Sigmoid colon (tissue), 7 donors: ENCODE measurements around the gene NR3C2. TPM values are rescaled to one million over a fixed set of nuclear protein-coding genes. Genes with fewer than 3 reads are reported as not detected.

Source experiments
- DNase-seq: peaks from one replicate; pipeline ENCODE4 v3.0.0-alpha.2; 2019
- H3K27ac ChIP-seq, 4 donors: fragments of 200-600 bp; sonication (generic); one replicate each; pipeline ENCODE4 v1.5.1; 2016 to 2019; ENCODE audit warnings: mild to moderate bottlenecking in 1 of 4
- H3K27me3 ChIP-seq, 3 donors: fragments of 200-600 bp; sonication (generic); one replicate each; pipeline ENCODE4 v1.5.1; 2019; ENCODE audit warnings: mild to moderate bottlenecking in 1 of 3
- H3K36me3 ChIP-seq, 4 donors: fragments of 200-600 bp; sonication (generic); one replicate each; pipeline ENCODE4 v1.5.1; 2016 to 2019
- H3K4me1 ChIP-seq, 4 donors: fragments of 200-600 bp; sonication (generic); one replicate each; pipeline ENCODE4 v1.5.1; 2017 to 2019
- H3K4me3 ChIP-seq, 4 donors: fragments of 200-600 bp; sonication (generic); one replicate each; pipeline ENCODE4 v1.5.1; 2017 to 2019; ENCODE audit warnings: mild to moderate bottlenecking in 2 of 4, moderate library complexity in 1 of 4
- H3K9me3 ChIP-seq, 4 donors: fragments of 200-600 bp in 3 of 4; sonication (generic) in 3 of 4; one replicate each; pipeline versions ENCODE4 v1.5.1 to v1.6.1; 2013 to 2019
- EP300 ChIP-seq, 4 donors: sonication (generic); formaldehyde crosslinking; IDR thresholded peaks; one replicate each; pipeline ENCODE4 v1.6.1; 2017; ENCODE audit warnings: antibody characterized with exemption in 4 of 4
- POLR2A ChIP-seq, 2 donors: fragments of 450-650 bp; IDR thresholded peaks; one replicate each; pipeline ENCODE4 v1.6.1; 2016; ENCODE audit warnings: antibody characterized with exemption in 2 of 2, mild to moderate bottlenecking in 2 of 2, moderate library complexity in 2 of 2
- POLR2AphosphoS5 ChIP-seq, 4 donors: sonication (generic); formaldehyde crosslinking; IDR thresholded peaks; one replicate each; pipeline ENCODE4 v1.6.1; 2017; ENCODE audit warnings: antibody characterized with exemption in 4 of 4
- WGBS, 2 donors: extraction: QIAGEN DNeasy Blood & Tissue Kit; methylation state at CpG; one replicate each; pipeline ENCODE4 v1.1.7; 2013; 5-methylcytosine and 5-hydroxymethylcytosine counted together
- intact Hi-C: fragments of 100-400 bp; cut with DNase I; formaldehyde crosslinking; loops from one replicate; pipeline ENCODE4 v1.15.1; 2023
- polyA plus RNA-seq, 3 donors: library from polyadenylated mRNA; stranded (reverse); fragments of 200-250 nt; gene quantifications; one replicate each; pipeline ENCODE4 v1.2.3, GENCODE V29; 2013
- total RNA-seq, 4 donors: library from RNA; depleted of rRNA; stranded (reverse); fragments of >200 nt; gene quantifications; one replicate each; pipeline ENCODE4 v1.1.0, GENCODE V29; 2016
- TF ChIP-seq, protein P1 (sequence below), 4 experiments: fragments of 450-650 bp in 3 of 4; fragments of 200-600 bp in 1 of 4; IDR thresholded peaks; one replicate each; pipeline ENCODE4 v1.5.1; 2016 to 2019; ENCODE audit warnings: antibody characterized with exemption in 4 of 4, mild to moderate bottlenecking in 3 of 4, moderate library complexity in 2 of 4
- donor health status: healthy with polysubstance abuse.
- donor health status: Bipolar disorder and iron deficiency.
- donor health status: healthy.

Gene NR3C2
- total and polyA plus RNA-seq, 7 donors: 15.6 to 34.9 (median 23.4) TPM

DNA sequence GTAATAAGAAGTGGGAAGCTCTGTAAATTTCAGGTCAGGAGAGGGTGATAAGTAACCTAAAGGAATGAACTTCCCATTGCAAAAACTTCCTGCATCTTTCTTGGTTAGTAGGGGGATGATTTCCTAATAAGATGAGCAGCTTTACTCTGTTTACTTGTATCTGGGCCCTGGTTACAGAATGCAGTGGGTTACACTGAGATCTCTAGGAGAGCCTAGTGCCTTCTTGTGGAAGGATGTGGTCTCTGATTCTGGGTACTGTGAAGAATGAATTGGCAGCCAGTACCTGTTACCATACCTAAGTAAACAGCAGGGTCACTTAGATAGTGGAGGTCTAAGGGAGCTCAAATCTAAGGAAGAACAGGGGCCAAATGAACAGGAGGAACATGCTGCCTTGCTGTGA, 389.8 kb downstream of the NR3C2 start:
- H3K27ac ChIP-seq: no peak overlapping the region
- no peaks in the 10 kb centered on the region for H3K27me3 ChIP-seq
- H3K4me3 ChIP-seq: no peak overlapping the region
- H3K4me1 ChIP-seq: peaks cover 0 to 61% (median 36%) of the 10 kb centered on the region in 4 donors
- peaks cover 0 to 11% (median 0%) of the 10 kb centered on the region in 4 donors for H3K36me3 ChIP-seq
- no peaks in the 10 kb centered on the region for H3K9me3 ChIP-seq
- intact Hi-C loops: loop anchor here (5.0 kb wide), 1 partner anchor 35 kb away; no protein-coding TSS in a partner anchor
- TF ChIP-seq POLR2A (IDR thresholded peaks at IDR 0.05) (no peak), EP300 (IDR thresholded peaks at IDR 0.05) (no peak), POLR2AphosphoS5 (IDR thresholded peaks at IDR 0.05) (no peak)
- TF ChIP-seq, protein P1, sequence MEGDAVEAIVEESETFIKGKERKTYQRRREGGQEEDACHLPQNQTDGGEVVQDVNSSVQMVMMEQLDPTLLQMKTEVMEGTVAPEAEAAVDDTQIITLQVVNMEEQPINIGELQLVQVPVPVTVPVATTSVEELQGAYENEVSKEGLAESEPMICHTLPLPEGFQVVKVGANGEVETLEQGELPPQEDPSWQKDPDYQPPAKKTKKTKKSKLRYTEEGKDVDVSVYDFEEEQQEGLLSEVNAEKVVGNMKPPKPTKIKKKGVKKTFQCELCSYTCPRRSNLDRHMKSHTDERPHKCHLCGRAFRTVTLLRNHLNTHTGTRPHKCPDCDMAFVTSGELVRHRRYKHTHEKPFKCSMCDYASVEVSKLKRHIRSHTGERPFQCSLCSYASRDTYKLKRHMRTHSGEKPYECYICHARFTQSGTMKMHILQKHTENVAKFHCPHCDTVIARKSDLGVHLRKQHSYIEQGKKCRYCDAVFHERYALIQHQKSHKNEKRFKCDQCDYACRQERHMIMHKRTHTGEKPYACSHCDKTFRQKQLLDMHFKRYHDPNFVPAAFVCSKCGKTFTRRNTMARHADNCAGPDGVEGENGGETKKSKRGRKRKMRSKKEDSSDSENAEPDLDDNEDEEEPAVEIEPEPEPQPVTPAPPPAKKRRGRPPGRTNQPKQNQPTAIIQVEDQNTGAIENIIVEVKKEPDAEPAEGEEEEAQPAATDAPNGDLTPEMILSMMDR (IDR thresholded peaks at IDR 0.05): no peak
- DNase-seq: no peak

DNA sequence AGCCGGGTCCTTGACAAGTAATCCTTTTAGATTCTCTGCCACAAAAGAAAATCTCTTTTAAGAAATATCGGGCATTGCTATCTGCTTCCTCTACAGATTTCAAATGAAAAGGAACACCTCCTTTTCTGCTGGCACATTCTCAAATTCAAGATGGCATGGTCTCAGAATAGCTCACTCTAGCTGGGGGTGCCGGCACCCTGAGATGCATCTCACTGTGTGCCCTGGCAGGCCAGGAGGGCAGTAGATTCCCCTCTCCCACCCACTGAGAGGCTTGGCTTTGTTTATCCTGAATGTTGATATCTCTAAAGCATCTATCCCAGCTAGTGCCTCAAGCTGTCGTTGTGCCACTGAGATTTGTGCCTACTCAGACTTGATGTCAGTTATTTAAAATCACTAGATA, 390.8 kb downstream of the NR3C2 start:
- H3K36me3 ChIP-seq: peaks cover 0 to 19% (median 0%) of the 10 kb centered on the region in 4 donors
- DNase-seq: no peak
- intact Hi-C loops: loop anchor here (5.0 kb wide), 1 partner anchor 36 kb away; no protein-coding TSS in a partner anchor
- H3K27ac ChIP-seq: no peak overlapping the region
- no peak overlapping the region for H3K4me3 ChIP-seq
- WGBS, 2 donors: 84 to 92% methylated on average over 4 of the region's 4 CpGs
- H3K4me1 ChIP-seq: peaks cover 0 to 50% (median 26%) of the 10 kb centered on the region in 4 donors
- TF ChIP-seq POLR2A (IDR thresholded peaks at IDR 0.05): no peak
- TF ChIP-seq EP300 (IDR thresholded peaks at IDR 0.05): no peak
- TF ChIP-seq, protein P1 (IDR thresholded peaks at IDR 0.05): no peak
- TF ChIP-seq POLR2AphosphoS5 (IDR thresholded peaks at IDR 0.05): no peak
- no peaks in the 10 kb centered on the region for H3K9me3 ChIP-seq
- H3K27me3 ChIP-seq: no peaks in the 10 kb centered on the region

DNA sequence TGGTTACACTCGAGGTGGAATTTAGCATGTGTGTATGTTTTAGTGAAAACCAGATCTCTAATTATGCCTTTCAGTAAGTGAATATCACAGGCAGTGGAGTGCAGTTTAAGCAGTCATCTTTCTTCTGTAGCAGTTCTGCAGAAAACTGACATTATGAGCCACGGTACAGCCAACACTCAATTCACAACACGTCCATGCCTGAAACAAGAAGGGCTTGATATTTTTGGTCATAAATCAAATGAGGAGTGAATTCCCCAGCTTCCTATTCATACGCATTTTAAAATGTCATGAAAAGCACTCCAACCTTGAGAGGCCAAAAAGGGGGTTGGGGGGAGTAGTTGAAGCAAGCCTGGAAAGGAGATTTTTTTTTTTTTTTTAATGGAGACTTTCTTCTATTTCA, 393.6 kb downstream of the NR3C2 start:
- H3K27me3 ChIP-seq: no peaks in the 10 kb centered on the region
- TF ChIP-seq, protein P1 (IDR thresholded peaks at IDR 0.05): no peak
- 64 to 85% methylated on average over 4 of the region's 4 CpGs for WGBS, 2 donors
- no peak overlapping the region for H3K27ac ChIP-seq
- intact Hi-C loops: no loop called here
- peaks cover 0 to 34% (median 25%) of the 10 kb centered on the region in 4 donors for H3K4me1 ChIP-seq
- H3K36me3 ChIP-seq: peaks cover 0 to 19% (median 0%) of the 10 kb centered on the region in 4 donors
- no peak for DNase-seq
- H3K9me3 ChIP-seq: no peaks in the 10 kb centered on the region
- H3K4me3 ChIP-seq: no peak overlapping the region

DNA sequence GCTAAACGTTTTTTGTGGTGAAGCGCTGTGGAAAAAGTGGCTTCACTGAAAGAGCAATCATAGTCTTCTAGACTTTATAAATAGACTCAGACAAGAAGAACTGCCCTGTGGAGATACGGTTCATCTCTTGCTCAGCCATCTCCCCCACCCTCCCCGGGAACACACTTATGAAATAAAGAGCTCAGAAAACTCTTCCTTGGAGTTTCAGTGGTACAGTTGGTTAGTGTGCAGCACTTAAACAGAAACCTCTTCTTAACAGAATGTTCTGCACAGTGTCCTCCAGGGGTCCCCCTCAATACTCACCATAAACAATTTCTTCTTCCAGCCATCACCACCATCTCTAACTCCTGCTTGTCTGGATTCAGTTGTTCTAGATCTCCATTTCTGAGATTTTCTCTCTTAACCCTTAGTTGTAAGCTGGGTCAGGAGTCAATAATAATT, 397.3 kb downstream of the NR3C2 start:
- no peaks in the 10 kb centered on the region for H3K9me3 ChIP-seq
- H3K27me3 ChIP-seq: no peaks in the 10 kb centered on the region
- DNase-seq: no peak
- no peak for TF ChIP-seq POLR2AphosphoS5 (IDR thresholded peaks at IDR 0.05)
- TF ChIP-seq, protein P1 (IDR thresholded peaks at IDR 0.05): no peak
- no peak for TF ChIP-seq POLR2A (IDR thresholded peaks at IDR 0.05)
- TF ChIP-seq EP300 (IDR thresholded peaks at IDR 0.05): no peak
- peaks cover 0 to 19% (median 0%) of the 10 kb centered on the region in 4 donors for H3K36me3 ChIP-seq
- intact Hi-C loops: no loop called here
- no peak overlapping the region for H3K4me3 ChIP-seq
- peak overlapping the region in 1 of 4 donors; percentile 33 for H3K27ac ChIP-seq
- WGBS, 2 donors: 66 to 80% methylated on average over 4 of the region's 4 CpGs
- H3K4me1 ChIP-seq: peaks cover 0 to 30% (median 21%) of the 10 kb centered on the region in 4 donors
